HEK293 (cell line): ENCODE measurements around the gene CYTL1.

ENCODE experiments used
- CTCF ChIA-PET: fragments of 350-600 bp; formaldehyde crosslinking; extraction: SDS; loops from one replicate; lab custom pipeline; 2021; ENCODE audit warnings: antibody characterized with exemption; lab: Yijun Ruan, JAX
- POLR2A ChIA-PET: fragments of 300-600 bp; formaldehyde crosslinking; extraction: SDS; loops from one replicate; lab custom pipeline; 2020; ENCODE audit warnings: antibody characterized with exemption, inconsistent platforms; lab: Yijun Ruan, JAX
- H3K27ac ChIP-seq: fragments of 200-500 bp; sonication (Bioruptor generic); 2 replicates; pipeline ENCODE4 v1.5.1; 2014; ENCODE audit warnings: low read depth, low read length, control low read depth, inconsistent platforms; ENCODE audit errors: extremely low read depth
- H3K36me3 ChIP-seq, 2 experiments: fragments of 200-500 bp in 1 of 2; sonication (Bioruptor generic) in 1 of 2; 1 replicate in 1 of 2; 2 replicates in 1 of 2; pipeline ENCODE4 v1.5.1; 2014 to 2017; ENCODE audit warnings: inconsistent platforms in 2 of 2, low read length in 2 of 2; ENCODE audit not compliant: control insufficient read depth in 2 of 2, insufficient read depth in 1 of 2
- H3K4me1 ChIP-seq: fragments of 200-500 bp; sonication (Bioruptor generic); 2 replicates; pipeline ENCODE4 v1.5.1; 2014; ENCODE audit warnings: mild to moderate bottlenecking, low read length, inconsistent platforms; ENCODE audit not compliant: control insufficient read depth, insufficient read depth
- H3K4me3 ChIP-seq: 2 replicates; pipeline ENCODE4 v1.5.1; 2011; ENCODE audit warnings: low read depth, mild to moderate bottlenecking, control low read depth, low read length, moderate library complexity
- H3K9me3 ChIP-seq: fragments of 200-500 bp; sonication (Bioruptor generic); 2 replicates; pipeline ENCODE4 v1.5.1; 2014; ENCODE audit warnings: low read depth, low read length, inconsistent platforms; ENCODE audit not compliant: control insufficient read depth, insufficient read depth
- BCL6B ChIP-seq: fragments of 450-650 bp; formaldehyde crosslinking; IDR thresholded peaks from 2 replicates; pipeline ENCODE4 v1.5.1; 2017; ENCODE audit warnings: missing biosample characterization, missing genetic modification characterization
- CTCF ChIP-seq: fragments of 450-650 bp; formaldehyde crosslinking; IDR thresholded peaks from 2 replicates; pipeline ENCODE4 v1.5.1; 2016; ENCODE audit warnings: missing biosample characterization, missing genetic modification characterization
- EGR2 ChIP-seq: fragments of 450-650 bp; formaldehyde crosslinking; IDR thresholded peaks from 2 replicates; pipeline ENCODE4 v1.5.1; 2016; ENCODE audit warnings: low read depth, missing biosample characterization, missing genetic modification characterization
- HOXA7 ChIP-seq: sonication (generic); formaldehyde crosslinking; IDR thresholded peaks from 2 replicates; pipeline ENCODE4 v1.8.1; 2022; ENCODE audit warnings: missing genetic modification reagents, borderline replicate concordance
- HOXC10 ChIP-seq: sonication (generic); formaldehyde crosslinking; IDR thresholded peaks from 2 replicates; pipeline ENCODE4 v1.8.1; 2023; ENCODE audit warnings: mild to moderate bottlenecking, missing genetic modification reagents
- MYNN ChIP-seq: fragments of 450-650 bp; formaldehyde crosslinking; IDR thresholded peaks from 2 replicates; pipeline ENCODE4 v1.5.1; 2016; ENCODE audit warnings: missing biosample characterization, missing genetic modification characterization, borderline replicate concordance
- REST ChIP-seq: fragments of 450-650 bp; formaldehyde crosslinking; IDR thresholded peaks from 2 replicates; pipeline ENCODE4 v1.5.1; 2016; ENCODE audit warnings: missing biosample characterization, missing genetic modification characterization
- SETDB1 ChIP-seq: IDR thresholded peaks from one replicate; pipeline ENCODE4 v1.6.1; 2017; ENCODE audit warnings: mild to moderate bottlenecking, low read length, moderate library complexity, mixed read lengths; ENCODE audit not compliant: insufficient read length
- SP3 ChIP-seq: fragments of 450-650 bp; formaldehyde crosslinking; IDR thresholded peaks from 2 replicates; pipeline ENCODE4 v1.5.1; 2016; ENCODE audit warnings: missing biosample characterization, missing genetic modification characterization
- ZBTB10 ChIP-seq: fragments of 450-650 bp; formaldehyde crosslinking; IDR thresholded peaks from 2 replicates; pipeline ENCODE4 v1.5.1; 2016; ENCODE audit warnings: missing biosample characterization, missing genetic modification characterization
- ZBTB6 ChIP-seq: fragments of 450-650 bp; formaldehyde crosslinking; IDR thresholded peaks from 2 replicates; pipeline ENCODE4 v1.5.1; 2017; ENCODE audit warnings: missing biosample characterization, missing genetic modification characterization
- ZBTB7A ChIP-seq: fragments of 450-650 bp; formaldehyde crosslinking; IDR thresholded peaks from 2 replicates; pipeline ENCODE4 v1.5.1; 2016; ENCODE audit warnings: low read depth, missing biosample characterization, missing genetic modification characterization
- ZNF16 ChIP-seq: fragments of 450-650 bp; formaldehyde crosslinking; IDR thresholded peaks from 2 replicates; pipeline ENCODE4 v1.5.1; 2016; ENCODE audit warnings: low read depth, missing biosample characterization, missing genetic modification characterization
- ZNF24 ChIP-seq: fragments of 450-650 bp; formaldehyde crosslinking; IDR thresholded peaks from 2 replicates; pipeline ENCODE4 v1.5.1; 2016; ENCODE audit warnings: missing biosample characterization, missing genetic modification characterization
- ZNF274 ChIP-seq, 2 experiments: fragments of 200-500 bp in 1 of 2; fragments of 450-650 bp in 1 of 2; sonication (Bioruptor generic) in 1 of 2; formaldehyde crosslinking in 1 of 2; IDR thresholded peaks; 2 replicates each; pipeline versions ENCODE4 v1.5.1 to v1.6.1; 2014 to 2016; ENCODE audit warnings: borderline replicate concordance in 1 of 2, inconsistent platforms in 1 of 2, low read length in 1 of 2, missing biosample characterization in 1 of 2, missing genetic modification characterization in 1 of 2
- ZNF362 ChIP-seq: fragments of 450-650 bp; formaldehyde crosslinking; IDR thresholded peaks from 2 replicates; pipeline ENCODE4 v1.5.1; 2016; ENCODE audit warnings: missing biosample characterization, missing genetic modification characterization
- ZNF560 ChIP-seq: fragments of 450-650 bp; formaldehyde crosslinking; IDR thresholded peaks from 2 replicates; pipeline ENCODE4 v1.5.1; 2017; ENCODE audit warnings: missing biosample characterization, missing genetic modification characterization, borderline replicate concordance
- ZNF621 ChIP-seq: fragments of 450-650 bp; formaldehyde crosslinking; IDR thresholded peaks from 2 replicates; pipeline ENCODE4 v1.5.1; 2017; ENCODE audit warnings: missing biosample characterization, missing genetic modification characterization
- ZNF660 ChIP-seq: fragments of 450-650 bp; IDR thresholded peaks from 2 replicates; pipeline ENCODE4 v1.5.1; 2018; ENCODE audit warnings: missing biosample characterization, mild to moderate bottlenecking, missing genetic modification characterization

CYTL1 gene

GRCh38 chr4:4979971-4980370 is 39.3 kb downstream of the CYTL1 start (continued):
- TF ChIP-seq ZNF362 (no peak), MYNN (tag by site-specific recombination) (no peak), CTCF (tag by site-specific recombination) (no peak), EGR2 (no peak), ZNF16 (tag by site-specific recombination) (no peak)
- TF ChIP-seq, all 188 proteins: peak for 0

- ChIA-PET POLR2A (no interaction called here), CTCF (no interaction called here)
- H3K4me1 ChIP-seq, result no peaks in the 10 kb centered on the region
- H3K4me3 ChIP-seq, result no peak overlapping the region
- H3K36me3 ChIP-seq, result no peaks in the 10 kb centered on the region
- H3K9me3 ChIP-seq, result no peaks in the 10 kb centered on the region
- TF ChIP-seq ZBTB10 (tag by site-specific recombination) (no peak), BCL6B (tag by site-specific recombination) (no peak), SETDB1 (peak; percentile 88), ZNF621 (tag by site-specific recombination) (no peak)
- TF ChIP-seq, all 188 proteins: peak for 1
- H3K27ac ChIP-seq, result no peak overlapping the region
These were observed 44.5 kb downstream of the CYTL1 start for GRCh38 chr4:4974727-4975126.

- Histone ChIP-seq H3K4me1 (no peaks in the 10 kb centered on the region), H3K9me3 (no peaks in the 10 kb centered on the region), H3K27ac (no peak overlapping the region), H3K36me3 (no peaks in the 10 kb centered on the region), H3K4me3 (no peak overlapping the region)
- POLR2A ChIA-PET, result no interaction called here
- CTCF ChIA-PET, result no interaction called here
- TF ChIP-seq HOXA7 (CRISPR knock-in tag) (no peak), REST (tag by site-specific recombination) (no peak), ZNF560 (tag by site-specific recombination) (no peak), ZBTB6 (tag by site-specific recombination) (no peak), ZNF660 (no peak), HOXC10 (CRISPR knock-in tag) (no peak), ZNF274 (IDR thresholded peaks at IDR 0.05; ENCODE audit: low read length) (no peak), ZNF274 (tag by site-specific recombination; IDR thresholded peaks at IDR 0.05; ENCODE audit: borderline replicate concordance) (no peak), SP3 (tag by site-specific recombination) (no peak), ZNF24 (tag by site-specific recombination) (no peak), ZBTB7A (tag by site-specific recombination) (no peak)
These were observed 47.5 kb downstream of the CYTL1 start for GRCh38 chr4:4971796-4972195.
